Large intestine (tissue), 3 donors: ENCODE measurements around the gene ATP10A. TPM values are rescaled to one million over a fixed set of nuclear protein-coding genes. Genes with fewer than 3 reads are reported as not detected.

Experiments used
- DNase-seq, 2 donors: peaks; one replicate each; pipeline versions ENCODE4 v3.0.0 to v3.0.0-alpha.2; 2013
- H3K27ac ChIP-seq: one replicate; pipeline ENCODE4 v1.5.1; 2013; ENCODE audit warnings: low read length
- H3K27me3 ChIP-seq: 2 replicates; pipeline ENCODE4 v1.6.1; 2013; ENCODE audit warnings: low read length; ENCODE audit not compliant: control insufficient read depth, insufficient read depth
- H3K36me3 ChIP-seq: 2 replicates; pipeline ENCODE4 v1.6.1; 2013; ENCODE audit warnings: low read length; ENCODE audit not compliant: control insufficient read depth, insufficient read depth
- H3K4me1 ChIP-seq: one replicate; pipeline ENCODE4 v1.6.1; 2013; ENCODE audit warnings: low read length; ENCODE audit not compliant: control insufficient read depth, insufficient read depth
- H3K4me3 ChIP-seq: one replicate; pipeline ENCODE4 v1.5.1; 2013; ENCODE audit warnings: low read length
- H3K9me3 ChIP-seq: one replicate; pipeline ENCODE4 v1.6.1; 2013; ENCODE audit warnings: mild to moderate bottlenecking, low read depth, low read length, moderate library complexity; ENCODE audit not compliant: control insufficient read depth
- WGBS: methylation state at CpG from one replicate; pipeline ENCODE4 v1.1.5; 2013; ENCODE audit warnings: low lambda C conversion rate; ENCODE audit not compliant: insufficient coverage; 5-methylcytosine and 5-hydroxymethylcytosine counted together
- polyA plus RNA-seq: library from polyadenylated mRNA; unstranded; fragments of 120-200 nt; gene quantifications from one replicate; pipeline ENCODE4 v1.2.1, GENCODE V29; 2013

ATP10A gene
- polyA plus RNA-seq, 1 donor = 2.2 TPM

DNA sequence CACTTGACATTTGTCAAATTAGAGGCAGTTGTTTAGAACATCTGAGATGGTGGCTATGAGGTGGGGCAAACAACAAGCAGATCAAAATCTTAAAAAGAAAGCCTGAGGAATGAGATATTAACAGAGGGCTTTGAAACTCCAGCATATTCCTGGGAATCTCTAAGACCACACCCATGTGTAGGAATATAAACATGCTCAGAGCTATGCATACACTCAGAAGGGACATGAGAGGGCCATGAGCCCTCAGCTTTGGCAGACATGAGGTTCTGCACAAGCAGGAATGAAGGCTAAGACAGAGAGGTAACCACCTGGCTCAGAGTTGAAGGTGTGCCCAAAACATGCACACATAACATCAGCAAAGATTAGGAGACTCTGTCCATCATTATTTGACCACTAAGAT, 37.9 kb downstream of the ATP10A start:
- Histone ChIP-seq H3K4me3 (no peak overlapping the region), H3K36me3 (no peaks in the 10 kb centered on the region), H3K9me3 (no peaks in the 10 kb centered on the region), H3K4me1 (no peaks in the 10 kb centered on the region), H3K27me3 (no peaks in the 10 kb centered on the region), H3K27ac (no peak overlapping the region)
- no peak for DNase-seq

DNA sequence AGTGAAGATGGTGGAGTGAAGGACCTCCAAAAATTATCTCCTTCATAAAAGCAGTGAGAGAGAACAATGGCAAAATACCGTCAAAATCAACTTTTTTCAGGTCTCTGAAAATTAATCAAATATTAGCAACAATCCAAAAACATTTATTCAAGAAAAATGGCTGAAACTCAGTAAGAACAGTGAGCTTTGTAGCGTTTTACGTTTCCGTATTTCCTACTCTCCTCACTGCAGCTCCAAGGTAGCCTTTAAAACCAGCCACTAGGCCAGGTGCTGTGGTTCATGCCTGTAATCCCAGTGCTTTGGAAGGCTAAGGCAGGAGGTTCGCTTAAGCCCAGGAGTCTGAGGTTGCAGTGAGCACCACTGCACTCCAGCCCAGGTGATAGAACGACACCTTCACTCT, 38.5 kb downstream of the ATP10A start:
- DNase-seq = no peak
- H3K27me3 ChIP-seq = no peaks in the 10 kb centered on the region
- H3K27ac ChIP-seq = no peak overlapping the region
- H3K4me3 ChIP-seq = no peak overlapping the region
- no peaks in the 10 kb centered on the region for H3K9me3 ChIP-seq
- H3K36me3 ChIP-seq = no peaks in the 10 kb centered on the region
- no peaks in the 10 kb centered on the region for H3K4me1 ChIP-seq
- WGBS = 90% methylated on average over 1 of the region's 6 CpGs

DNA sequence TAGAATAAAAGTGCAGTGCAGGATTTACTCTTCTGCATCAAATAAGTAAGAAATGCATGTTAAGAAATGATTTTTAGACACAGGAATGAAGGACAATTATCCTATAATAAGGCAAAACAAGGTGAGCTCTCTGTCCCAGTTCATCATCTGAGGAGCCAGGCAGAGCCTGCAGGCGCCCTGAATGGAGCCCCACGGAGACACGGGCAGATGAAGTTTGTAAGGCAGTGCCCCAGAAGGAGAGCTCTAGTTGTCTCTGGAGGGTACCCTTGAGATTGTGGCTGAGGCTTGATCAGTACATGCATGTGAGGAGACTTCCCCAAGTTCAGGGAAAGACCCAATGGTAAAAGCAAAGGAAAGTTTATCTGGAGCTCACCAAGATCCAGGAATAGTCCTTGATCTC, 50.3 kb downstream of the ATP10A start:
- Histone ChIP-seq H3K9me3 (no peaks in the 10 kb centered on the region), H3K27me3 (no peaks in the 10 kb centered on the region), H3K27ac (no peak overlapping the region), H3K4me1 (no peaks in the 10 kb centered on the region), H3K36me3 (no peaks in the 10 kb centered on the region), H3K4me3 (no peak overlapping the region)
- DNase-seq = no peak
- WGBS = no CpG with 5 or more reads among the region's 3 CpGs

DNA sequence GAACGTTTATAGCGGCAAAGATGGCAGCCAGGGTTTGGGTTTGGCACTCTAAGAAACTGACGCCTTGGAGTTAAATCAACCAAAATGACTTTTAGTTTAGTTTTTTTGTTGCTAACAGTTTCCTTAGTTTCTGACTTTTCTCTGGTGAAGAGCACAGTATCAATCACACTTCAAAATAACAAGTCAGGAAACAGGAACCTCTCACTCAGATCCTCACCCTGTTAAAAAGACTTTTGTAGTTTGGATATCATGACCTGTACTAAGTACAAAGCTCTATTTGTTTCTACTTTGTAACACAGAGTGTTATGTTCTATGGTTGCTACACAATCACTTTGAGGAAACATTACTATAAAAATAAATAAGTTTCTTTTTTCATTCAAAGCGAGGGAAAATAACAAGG, 51.1 kb downstream of the ATP10A start:
- no peaks in the 10 kb centered on the region for H3K9me3 ChIP-seq
- H3K4me3 ChIP-seq = no peak overlapping the region
- no peaks in the 10 kb centered on the region for H3K36me3 ChIP-seq
- WGBS = 70% methylated on average over 1 of the region's 4 CpGs
- no peaks in the 10 kb centered on the region for H3K4me1 ChIP-seq
- no peak overlapping the region for H3K27ac ChIP-seq
- no peaks in the 10 kb centered on the region for H3K27me3 ChIP-seq
- no peak for DNase-seq

GRCh38 chr15:25811481-25811906, 51.6 kb downstream of the ATP10A start:
- no peaks in the 10 kb centered on the region for H3K9me3 ChIP-seq
- no peak for DNase-seq
- no peak overlapping the region for H3K27ac ChIP-seq
- WGBS = 100% methylated on average over 1 of the region's 9 CpGs
- H3K36me3 ChIP-seq = no peaks in the 10 kb centered on the region
- no peaks in the 10 kb centered on the region for H3K4me1 ChIP-seq
- no peaks in the 10 kb centered on the region for H3K27me3 ChIP-seq
- no peak overlapping the region for H3K4me3 ChIP-seq

DNA sequence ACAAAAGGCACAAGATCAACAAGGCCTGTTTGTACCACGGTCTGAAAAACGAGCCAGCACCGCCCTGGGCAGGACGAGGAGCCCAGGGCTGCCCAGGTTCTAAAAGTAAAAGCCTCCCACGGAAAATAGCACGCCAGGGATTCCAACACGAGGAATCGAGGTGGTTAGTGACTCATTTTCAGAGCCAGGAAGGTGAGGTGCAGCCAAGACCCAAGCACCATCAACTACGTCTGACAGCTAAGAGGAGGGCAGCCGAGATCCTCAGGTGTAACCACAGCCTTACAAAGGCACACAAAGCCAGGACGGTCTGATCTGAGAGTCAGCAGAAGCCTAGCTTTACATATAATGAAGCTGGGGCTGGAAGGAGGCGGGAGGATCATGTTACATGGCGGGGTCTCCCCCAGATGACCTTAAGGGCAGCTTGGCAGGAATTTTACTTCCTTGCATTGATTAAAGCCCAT, 52.5 kb downstream of the ATP10A start:
- WGBS = 57% methylated on average over 1 of the region's 13 CpGs
- DNase-seq = no peak
- H3K27me3 ChIP-seq = no peaks in the 10 kb centered on the region

DNA sequence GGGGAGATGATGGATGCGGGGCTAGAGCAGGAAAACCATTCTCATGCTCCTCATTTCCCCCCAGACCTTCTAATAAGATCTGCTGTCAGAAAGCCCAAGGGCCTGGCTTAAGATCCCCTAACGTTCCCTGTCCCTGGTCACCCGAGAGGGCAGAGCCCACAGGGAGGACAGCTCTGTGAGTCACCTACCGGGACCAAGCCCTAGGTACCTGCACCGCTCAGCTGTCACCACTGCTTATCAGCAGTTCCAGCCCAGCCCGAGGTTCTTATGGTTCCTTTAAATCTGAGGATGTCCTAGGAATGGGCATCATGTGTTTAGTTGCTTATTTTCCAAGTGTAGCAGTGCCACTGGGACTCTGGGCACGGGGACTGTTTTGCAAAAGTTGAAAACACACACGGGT, 53.0 kb downstream of the ATP10A start:
- no peaks in the 10 kb centered on the region for H3K9me3 ChIP-seq
- no peaks in the 10 kb centered on the region for H3K4me1 ChIP-seq
- no peaks in the 10 kb centered on the region for H3K27me3 ChIP-seq
- DNase-seq = no peak
- no peaks in the 10 kb centered on the region for H3K36me3 ChIP-seq
- no CpG with 5 or more reads among the region's 8 CpGs for WGBS
- H3K4me3 ChIP-seq = no peak overlapping the region
- no peak overlapping the region for H3K27ac ChIP-seq

More for the DNA sequence above, 52.5 kb downstream of the ATP10A start:
- Histone ChIP-seq H3K27ac (no peak overlapping the region), H3K4me3 (no peak overlapping the region), H3K9me3 (no peaks in the 10 kb centered on the region), H3K4me1 (no peaks in the 10 kb centered on the region), H3K36me3 (no peaks in the 10 kb centered on the region)

DNA sequence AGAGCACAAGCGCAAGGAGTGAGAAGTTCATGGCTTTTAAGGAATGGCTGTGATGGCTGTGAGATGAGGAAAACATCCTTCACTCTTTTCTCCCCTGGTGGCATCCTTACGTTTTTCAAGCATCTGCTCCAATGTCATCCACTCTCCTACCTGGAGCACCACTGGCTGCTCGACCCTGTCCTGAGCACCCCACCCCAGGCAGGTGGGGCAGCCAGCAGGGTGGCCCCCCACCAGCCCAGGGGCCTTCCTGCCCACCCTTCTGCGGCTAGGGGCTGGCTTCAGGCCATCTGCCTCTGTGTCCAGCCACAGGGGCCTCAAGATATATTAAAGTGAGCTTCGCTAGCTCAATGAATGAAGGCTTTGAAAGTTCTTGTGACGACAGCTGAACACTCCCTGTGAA, 56.1 kb downstream of the ATP10A start:
- no peaks in the 10 kb centered on the region for H3K27me3 ChIP-seq
- no CpG with 5 or more reads among the region's 6 CpGs for WGBS

GRCh38 chr15:25805031-25805430, 58.1 kb downstream of the ATP10A start:
- H3K4me3 ChIP-seq = no peak overlapping the region
- H3K27me3 ChIP-seq = no peaks in the 10 kb centered on the region
- DNase-seq = no peak
- no peak overlapping the region for H3K27ac ChIP-seq
- no CpG with 5 or more reads among the region's 12 CpGs for WGBS
- H3K4me1 ChIP-seq = no peaks in the 10 kb centered on the region
- no peaks in the 10 kb centered on the region for H3K36me3 ChIP-seq
- no peaks in the 10 kb centered on the region for H3K9me3 ChIP-seq

More for the DNA sequence above, 56.1 kb downstream of the ATP10A start:
- H3K36me3 ChIP-seq = no peaks in the 10 kb centered on the region
- H3K4me1 ChIP-seq = no peaks in the 10 kb centered on the region
- H3K27ac ChIP-seq = no peak overlapping the region
- no peak overlapping the region for H3K4me3 ChIP-seq
- no peaks in the 10 kb centered on the region for H3K9me3 ChIP-seq
- no peak for DNase-seq

GRCh38 chr15:25804451-25804850, 58.7 kb downstream of the ATP10A start:
- Histone ChIP-seq H3K27me3 (no peaks in the 10 kb centered on the region), H3K9me3 (no peaks in the 10 kb centered on the region), H3K4me1 (no peaks in the 10 kb centered on the region), H3K4me3 (no peak overlapping the region), H3K27ac (no peak overlapping the region), H3K36me3 (no peaks in the 10 kb centered on the region)
- no peak for DNase-seq
- 100% methylated on average over 1 of the region's 7 CpGs for WGBS

DNA sequence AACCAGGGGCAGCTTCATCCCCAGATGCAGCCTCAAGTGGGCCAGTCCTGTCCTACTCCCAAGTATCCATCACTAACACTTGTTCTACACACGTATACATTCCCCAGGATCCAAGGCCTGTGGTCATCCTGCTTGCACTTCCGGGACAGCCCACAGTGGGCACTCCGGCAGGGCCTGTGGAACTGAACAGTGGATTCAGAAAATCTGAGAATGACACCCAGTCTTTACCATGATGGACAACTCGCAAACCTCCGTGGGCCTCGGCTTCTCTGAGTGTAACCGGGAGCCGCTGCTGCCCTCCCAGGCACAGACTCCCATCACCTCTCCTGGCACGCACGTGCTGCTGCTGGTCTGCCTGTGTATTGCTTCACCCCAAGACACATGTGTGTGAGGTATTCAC, 59.6 kb downstream of the ATP10A start:
- no CpG with 5 or more reads among the region's 10 CpGs for WGBS
- no peak for DNase-seq
- Histone ChIP-seq H3K36me3 (no peaks in the 10 kb centered on the region), H3K27ac (no peak overlapping the region), H3K4me1 (no peaks in the 10 kb centered on the region), H3K4me3 (no peak overlapping the region), H3K9me3 (no peaks in the 10 kb centered on the region), H3K27me3 (no peaks in the 10 kb centered on the region)
